ENCODE measurements around the gene CES3.
A peak's percentile ranks its signal among the peaks of the same experiment; 100 is the strongest.
"Not testable (repeated sequence)": the region's sequence is repeated elsewhere in the genome, so short reads cannot be mapped to it uniquely, and the experiment has no call there.

CES3 gene

GRCh38 chr16:66945939-66946338 is 15.1 kb upstream of the CES3 start:
- DNase-seq (ENCODE audit: low read depth, low spot score), result no peak

- DNase-seq (ENCODE audit: low read depth, low spot score), result no peak
Measured at GRCh38 chr16:66946541-66946940, 14.5 kb upstream of the CES3 start.

DNA sequence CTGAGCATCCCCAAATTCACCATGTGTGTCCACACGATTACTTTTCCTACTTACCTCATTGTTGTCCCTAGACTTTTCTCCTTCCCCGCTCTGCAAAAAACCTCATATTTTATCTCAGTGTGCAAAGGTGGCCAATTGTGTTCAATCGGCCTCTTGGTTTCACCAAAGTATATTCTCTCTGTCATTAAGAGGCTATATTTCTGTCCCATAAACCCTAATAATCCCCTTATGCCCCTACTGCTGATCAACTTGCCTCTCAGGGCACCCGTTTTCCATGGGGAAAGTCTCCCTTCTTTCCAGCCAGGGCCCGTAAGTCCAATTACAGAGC is 14.1 kb upstream of the CES3 start:
- DNase-seq (ENCODE audit: low read depth, low spot score), result no peak

- DNase-seq (ENCODE audit: low read depth, low spot score), result peak; percentile 74
Measured at GRCh38 chr16:66947302-66948065, 13.6 kb upstream of the CES3 start.

GRCh38 chr16:66948134-66948836 is 12.8 kb upstream of the CES3 start:
- no peak for DNase-seq (ENCODE audit: low read depth, low spot score)

DNA sequence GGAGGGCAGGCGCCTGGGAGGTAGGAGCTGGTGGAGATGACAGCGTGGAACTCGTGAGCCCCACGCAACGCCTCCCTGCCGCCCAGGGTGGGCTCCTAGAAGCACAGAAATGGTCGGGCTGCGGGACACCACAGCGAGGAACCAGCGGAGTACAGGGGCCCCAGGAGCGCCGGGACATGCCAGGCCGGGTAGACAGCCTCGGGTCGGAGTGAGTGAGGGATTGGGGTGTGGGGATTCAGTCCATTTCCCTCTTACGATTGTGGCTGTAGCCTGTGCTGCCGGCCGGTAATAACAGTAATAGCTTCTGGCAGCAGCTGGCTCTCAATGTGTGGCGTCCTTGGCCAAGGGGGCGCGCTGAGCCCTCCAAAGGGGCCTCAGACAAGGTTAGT is 12.2 kb upstream of the CES3 start:
- no peak for DNase-seq (ENCODE audit: low read depth, low spot score)

DNA sequence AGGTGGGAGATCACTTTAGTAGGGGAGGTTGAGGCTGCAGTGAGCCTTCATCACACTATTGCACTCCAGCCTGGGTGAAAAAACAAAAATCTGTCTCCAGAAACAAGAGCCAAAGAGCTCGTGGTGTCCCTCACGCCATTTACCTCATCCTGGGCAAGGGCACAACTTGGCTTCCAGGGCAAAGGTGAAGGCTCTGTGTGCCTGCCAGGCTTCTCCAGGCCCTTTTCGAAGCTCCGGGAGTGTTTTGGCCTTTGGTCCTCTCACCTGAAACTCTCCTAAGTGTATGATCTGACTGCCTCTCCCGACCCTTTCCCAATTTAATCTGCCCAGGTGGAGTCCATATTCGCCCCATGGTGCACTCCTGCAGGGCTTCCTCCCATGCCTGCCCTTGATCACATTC is 11.6 kb upstream of the CES3 start:
- no peak for DNase-seq (ENCODE audit: low read depth, low spot score)

GRCh38 chr16:66950437-66950836 is 10.6 kb upstream of the CES3 start:
- DNase-seq (ENCODE audit: low read depth, low spot score), result no peak

- DNase-seq (ENCODE audit: low read depth, low spot score), result no peak
Measured at GRCh38 chr16:66950971-66951790, 9.9 kb upstream of the CES3 start.

DNA sequence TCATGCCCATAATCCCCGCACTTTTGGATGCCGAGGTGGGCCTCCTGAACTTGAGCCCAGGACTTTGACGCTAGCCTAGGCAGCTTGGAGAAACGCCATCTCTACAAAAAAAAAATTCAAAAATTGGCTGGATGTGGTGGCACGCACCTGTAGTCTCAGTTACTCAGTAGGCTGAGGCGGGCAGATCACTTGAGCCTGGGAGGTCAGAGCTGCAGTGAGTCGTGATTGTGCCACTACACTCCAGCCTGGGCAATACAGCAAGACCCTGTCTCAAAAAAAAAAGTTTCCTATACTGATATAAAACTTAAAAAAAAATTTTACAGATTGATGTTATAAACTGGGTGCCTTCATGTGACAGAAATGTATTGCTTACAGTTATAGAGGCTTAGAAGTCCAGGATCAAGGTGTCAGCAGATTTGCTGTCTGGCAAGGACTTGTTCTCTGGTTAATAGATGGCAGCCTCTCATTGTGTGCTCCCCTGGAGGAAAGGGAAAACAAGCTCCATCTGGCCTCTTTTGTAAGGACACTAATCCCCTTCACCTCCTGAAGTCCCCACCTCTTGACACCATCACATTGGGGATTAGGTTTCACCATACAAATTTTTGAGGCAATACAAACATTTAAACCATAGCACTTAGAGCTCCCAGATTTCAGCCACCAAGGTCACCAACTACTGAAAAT is 8.5 kb upstream of the CES3 start:
- no peak for DNase-seq (ENCODE audit: low read depth, low spot score)

- DNase-seq (ENCODE audit: low read depth, low spot score), result no peak
Measured at GRCh38 chr16:66953462-66954096, 7.5 kb upstream of the CES3 start.

GRCh38 chr16:66954097-66954659 is 6.9 kb upstream of the CES3 start:
- DNase-seq (ENCODE audit: low read depth, low spot score), result peak; percentile 66

DNA sequence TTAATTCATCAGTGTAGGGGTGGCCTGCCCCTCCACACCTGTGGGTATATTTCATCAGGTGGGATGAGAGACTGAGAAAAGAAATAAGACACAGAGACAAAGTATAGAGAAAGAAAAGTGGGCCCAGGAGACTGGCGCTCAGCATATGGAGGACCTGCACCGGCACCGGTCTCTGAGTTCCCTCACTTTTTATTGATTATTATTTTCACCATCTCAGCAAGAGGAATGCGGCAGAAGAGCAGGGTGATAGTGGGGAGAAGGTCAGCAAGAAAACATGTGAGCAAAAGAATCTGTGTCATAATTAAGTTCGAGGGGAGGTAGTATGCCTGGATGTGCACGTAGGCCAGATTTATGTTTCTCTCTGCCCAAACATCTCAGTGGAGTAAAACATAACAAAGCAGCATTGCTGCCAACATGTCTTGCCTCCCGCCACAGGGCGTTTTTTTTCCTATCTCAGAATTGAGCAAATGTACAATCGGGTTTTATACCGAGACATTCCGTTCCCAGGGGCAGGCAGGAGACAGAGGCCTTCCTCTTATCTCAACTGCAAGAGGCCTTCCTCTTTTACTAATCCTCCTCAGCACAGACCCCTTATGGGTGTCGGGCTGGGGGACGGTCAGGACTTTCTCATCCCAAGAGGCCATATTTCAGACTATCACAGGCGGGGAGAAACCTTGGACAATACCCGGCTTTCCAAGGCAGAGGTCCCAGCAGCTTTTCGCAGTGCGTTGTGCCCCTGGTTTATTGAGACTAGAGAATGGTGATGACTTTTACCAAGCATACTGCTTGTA is 5.5 kb upstream of the CES3 start:
- not testable (repeated sequence) for DNase-seq (ENCODE audit: low read depth, low spot score)

DNA sequence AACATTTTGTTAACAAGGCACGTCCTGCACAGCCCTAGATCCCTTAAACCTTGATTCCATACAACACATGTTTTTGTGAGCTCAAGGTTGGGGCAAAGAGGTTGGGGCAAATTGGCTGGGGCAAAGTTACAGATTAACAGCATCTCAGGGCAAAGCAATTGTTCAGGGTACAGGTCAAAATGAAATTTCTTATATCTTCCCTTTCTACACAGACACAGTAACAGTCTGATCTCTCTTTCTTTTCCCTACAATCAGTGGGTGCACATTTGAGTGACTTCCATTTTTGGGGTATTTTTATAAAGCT is 5.0 kb upstream of the CES3 start:
- not testable (repeated sequence) for DNase-seq (ENCODE audit: low read depth, low spot score)

- DNase-seq (ENCODE audit: low read depth, low spot score), result no peak
Measured at GRCh38 chr16:66958857-66959703, 2.0 kb upstream of the CES3 start.

DNA sequence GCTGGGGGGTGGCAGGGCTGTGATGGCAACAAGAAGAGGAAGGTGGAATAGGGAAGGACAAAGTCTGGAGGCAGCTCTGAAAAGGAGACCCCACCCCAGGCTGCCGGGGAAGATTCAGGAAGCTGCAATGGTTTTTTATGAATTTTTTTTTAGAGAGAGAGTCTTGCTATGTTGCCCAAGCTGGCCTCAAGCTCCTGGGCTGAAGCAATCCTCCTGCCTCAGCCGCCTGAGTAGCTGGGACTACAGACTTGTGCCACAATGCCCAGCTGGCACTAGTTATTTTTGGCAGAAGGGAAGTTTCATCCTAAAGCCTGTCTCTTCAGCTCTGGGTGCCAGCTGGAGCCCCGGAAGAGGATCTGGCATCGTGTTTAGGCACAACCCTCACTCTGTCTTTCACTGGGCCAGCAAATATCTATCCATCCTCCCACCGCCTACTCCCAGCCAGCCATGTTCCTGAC is 1.3 kb upstream of the CES3 start:
- DNase-seq (ENCODE audit: low read depth, low spot score), result no peak

DNA sequence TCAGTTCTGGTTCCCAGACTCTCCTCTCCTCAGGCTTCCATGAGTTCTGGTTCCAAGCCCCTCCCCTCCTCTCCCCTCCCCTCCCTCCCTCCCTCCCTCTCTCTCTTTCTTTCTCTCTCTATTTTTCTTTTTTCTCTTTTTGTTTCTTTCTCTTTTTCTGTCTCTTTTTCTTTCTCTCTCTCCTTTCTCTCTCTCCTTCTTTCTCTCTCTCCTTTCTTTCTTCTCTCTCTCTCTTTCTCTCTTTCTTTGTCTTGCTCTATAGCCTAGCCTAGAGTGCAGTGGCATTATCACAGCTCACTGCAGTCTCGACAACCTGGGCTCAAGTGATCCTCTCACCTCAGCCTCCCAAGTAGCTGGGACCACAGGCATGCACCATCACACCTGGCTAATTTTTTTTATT is 796 bp upstream of the CES3 start:
- no peak for DNase-seq (ENCODE audit: low read depth, low spot score)

DNA sequence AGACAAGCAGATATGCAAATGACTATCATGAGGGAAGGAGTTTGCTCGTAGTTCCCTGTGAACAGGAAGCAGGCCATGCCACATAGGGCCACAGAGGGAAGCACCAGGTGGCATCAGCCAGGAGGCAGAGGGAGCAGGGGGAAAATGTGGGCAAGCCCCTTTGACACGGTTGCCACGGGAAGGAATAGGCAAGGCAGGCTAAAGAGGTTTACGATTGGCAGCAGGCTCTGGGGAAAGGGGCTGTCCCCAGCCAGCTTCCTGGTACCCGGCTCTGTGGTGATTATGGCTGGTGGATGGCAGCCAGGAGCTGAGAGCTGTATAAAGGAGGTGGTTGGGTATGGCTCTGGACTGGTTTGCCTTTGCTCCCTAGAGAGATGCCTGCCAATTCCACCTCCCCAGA is 848 bp downstream of the CES3 start:
- no peak for DNase-seq (ENCODE audit: low read depth, low spot score)

GRCh38 chr16:66964049-66964448 is 3.0 kb downstream of the CES3 start:
- DNase-seq (ENCODE audit: low read depth, low spot score), result no peak

- DNase-seq (ENCODE audit: low read depth, low spot score), result no peak
Measured at GRCh38 chr16:66968847-66969246, 7.8 kb downstream of the CES3 start.

All from activated CD4-positive, CD25-positive, alpha-beta regulatory T cell treated with anti-CD3 and anti-CD28 coated beads, Interleukin-2, amount 50 U/mL, for 16 hours (primary cell).